Measurements from ENCODE around the gene ARHGEF28. TPM values are rescaled to one million over a fixed set of nuclear protein-coding genes. Genes with fewer than 3 reads are reported as not detected.

The ARHGEF28 gene
- total RNA-seq, 1 donor from 2014 or later, result 9.3 TPM

DNA sequence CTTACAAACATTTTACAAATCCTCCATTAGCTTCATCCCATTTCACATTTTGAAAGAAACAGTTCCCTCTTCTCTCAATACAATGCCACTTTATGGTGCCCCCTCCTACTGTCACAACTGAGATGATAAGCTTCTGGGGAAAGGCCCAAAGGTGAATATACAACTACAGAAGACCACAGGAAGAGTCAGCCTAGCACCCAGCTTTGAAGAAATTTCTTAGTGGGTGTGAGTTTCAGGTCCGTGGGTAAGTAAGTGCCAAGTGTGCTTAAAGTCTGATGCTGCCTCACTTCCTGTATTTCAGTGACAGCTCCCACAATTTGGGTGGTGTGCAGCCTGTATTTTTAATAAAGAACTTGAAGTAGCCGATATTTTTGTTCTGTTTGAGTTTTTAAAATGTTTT is 68.1 kb downstream of the ARHGEF28 start:
- Mint-ChIP-seq H3K9me3 (ENCODE audit: low read depth) (no peaks in the 10 kb centered on the region), H3K4me3 (ENCODE audit: unreplicated experiment) (no peak overlapping the region), H3K4me1 (ENCODE audit: low read depth) (peaks cover 50% of the 10 kb centered on the region), H3K27me3 (ENCODE audit: low read depth) (no peaks in the 10 kb centered on the region), H3K27ac (ENCODE audit: unreplicated experiment) (peak overlapping the region; percentile 46), H3K36me3 (ENCODE audit: low read depth) (peaks cover 1% of the 10 kb centered on the region)
- no peak for DNase-seq (ENCODE audit: low spot score)
- TF ChIP-seq, protein P1, sequence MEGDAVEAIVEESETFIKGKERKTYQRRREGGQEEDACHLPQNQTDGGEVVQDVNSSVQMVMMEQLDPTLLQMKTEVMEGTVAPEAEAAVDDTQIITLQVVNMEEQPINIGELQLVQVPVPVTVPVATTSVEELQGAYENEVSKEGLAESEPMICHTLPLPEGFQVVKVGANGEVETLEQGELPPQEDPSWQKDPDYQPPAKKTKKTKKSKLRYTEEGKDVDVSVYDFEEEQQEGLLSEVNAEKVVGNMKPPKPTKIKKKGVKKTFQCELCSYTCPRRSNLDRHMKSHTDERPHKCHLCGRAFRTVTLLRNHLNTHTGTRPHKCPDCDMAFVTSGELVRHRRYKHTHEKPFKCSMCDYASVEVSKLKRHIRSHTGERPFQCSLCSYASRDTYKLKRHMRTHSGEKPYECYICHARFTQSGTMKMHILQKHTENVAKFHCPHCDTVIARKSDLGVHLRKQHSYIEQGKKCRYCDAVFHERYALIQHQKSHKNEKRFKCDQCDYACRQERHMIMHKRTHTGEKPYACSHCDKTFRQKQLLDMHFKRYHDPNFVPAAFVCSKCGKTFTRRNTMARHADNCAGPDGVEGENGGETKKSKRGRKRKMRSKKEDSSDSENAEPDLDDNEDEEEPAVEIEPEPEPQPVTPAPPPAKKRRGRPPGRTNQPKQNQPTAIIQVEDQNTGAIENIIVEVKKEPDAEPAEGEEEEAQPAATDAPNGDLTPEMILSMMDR (IDR thresholded peaks at IDR 0.05), result no peak

DNA sequence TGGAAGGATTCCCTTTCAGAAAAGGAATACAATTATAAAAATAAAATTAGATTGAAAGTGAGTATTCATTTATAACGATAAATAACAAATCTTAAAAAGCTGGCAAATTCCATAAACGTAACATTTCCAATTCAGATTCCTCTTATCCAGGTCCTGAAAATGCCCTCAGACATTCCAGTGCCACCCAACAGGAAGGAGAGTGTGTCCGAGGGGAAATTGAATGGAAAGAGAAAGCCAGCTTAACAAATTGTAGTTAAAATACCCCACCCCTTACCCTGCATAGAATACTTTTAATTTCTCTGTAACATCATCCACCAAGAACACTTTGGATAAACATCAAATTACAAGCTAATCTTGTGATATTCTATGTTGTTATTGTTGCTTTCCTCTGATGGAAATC is 72.0 kb downstream of the ARHGEF28 start:
- peaks cover 35% of the 10 kb centered on the region for H3K4me1 Mint-ChIP-seq (ENCODE audit: low read depth)
- no peak for DNase-seq (ENCODE audit: low spot score)
- H3K27me3 Mint-ChIP-seq (ENCODE audit: low read depth), result no peaks in the 10 kb centered on the region
- no peaks in the 10 kb centered on the region for H3K9me3 Mint-ChIP-seq (ENCODE audit: low read depth)
- no peak overlapping the region for H3K27ac Mint-ChIP-seq (ENCODE audit: unreplicated experiment)
- H3K36me3 Mint-ChIP-seq (ENCODE audit: low read depth), result peaks cover 1% of the 10 kb centered on the region
- H3K4me3 Mint-ChIP-seq (ENCODE audit: unreplicated experiment), result no peak overlapping the region
- TF ChIP-seq, protein P1 (IDR thresholded peaks at IDR 0.05), result no peak

DNA sequence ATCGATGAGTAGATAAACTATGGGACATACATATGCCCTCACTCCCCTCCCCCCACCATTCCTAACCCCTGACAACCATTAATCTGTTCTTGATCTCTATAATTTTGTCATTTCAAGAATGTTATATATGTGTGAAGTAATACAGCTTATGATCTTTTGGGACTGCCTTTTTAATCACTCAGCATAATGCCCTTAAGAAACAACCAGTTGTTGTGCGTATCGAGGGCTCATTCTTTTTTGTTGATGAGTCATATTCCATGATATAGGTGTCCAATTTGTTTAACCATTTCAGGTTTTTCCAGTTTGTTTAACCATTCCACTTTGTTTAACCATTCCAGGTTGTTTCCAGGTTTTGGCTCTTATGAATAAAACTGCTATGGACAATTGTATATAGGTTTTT is 75.6 kb downstream of the ARHGEF28 start:
- Mint-ChIP-seq H3K27ac (ENCODE audit: unreplicated experiment) (no peak overlapping the region), H3K4me3 (ENCODE audit: unreplicated experiment) (no peak overlapping the region)
- no peak for DNase-seq (ENCODE audit: low spot score)

DNA sequence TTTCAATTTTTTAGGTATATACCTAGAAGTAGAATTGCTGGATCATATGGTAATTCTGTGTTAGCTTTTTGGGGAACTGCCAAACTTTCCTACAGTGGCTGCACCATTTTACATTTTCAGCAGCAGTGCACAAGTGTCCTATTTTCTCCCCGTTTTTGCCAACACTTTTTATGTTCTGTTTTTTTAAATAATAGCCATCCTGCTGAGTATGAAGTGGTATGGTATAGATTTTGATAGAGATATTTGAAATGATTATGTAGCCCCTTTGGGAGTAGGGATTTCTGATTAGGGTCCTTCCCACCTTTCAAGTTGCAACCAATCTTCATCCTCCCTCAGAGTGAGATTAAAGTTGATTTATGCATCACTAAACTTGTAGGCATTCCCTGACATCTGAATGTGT is 76.5 kb downstream of the ARHGEF28 start:
- peaks cover 27% of the 10 kb centered on the region for H3K4me1 Mint-ChIP-seq (ENCODE audit: low read depth)
- no peak for DNase-seq (ENCODE audit: low spot score)
- H3K4me3 Mint-ChIP-seq (ENCODE audit: unreplicated experiment), result no peak overlapping the region
- TF ChIP-seq, protein P1 (IDR thresholded peaks at IDR 0.05), result no peak
- no peaks in the 10 kb centered on the region for H3K27me3 Mint-ChIP-seq (ENCODE audit: low read depth)
- no peaks in the 10 kb centered on the region for H3K9me3 Mint-ChIP-seq (ENCODE audit: low read depth)
- peaks cover 3% of the 10 kb centered on the region for H3K36me3 Mint-ChIP-seq (ENCODE audit: low read depth)
- no peak overlapping the region for H3K27ac Mint-ChIP-seq (ENCODE audit: unreplicated experiment)

More for the DNA sequence above, 75.6 kb downstream of the ARHGEF28 start:
- Mint-ChIP-seq H3K36me3 (ENCODE audit: low read depth) (peaks cover 3% of the 10 kb centered on the region), H3K9me3 (ENCODE audit: low read depth) (no peaks in the 10 kb centered on the region), H3K4me1 (ENCODE audit: low read depth) (peaks cover 26% of the 10 kb centered on the region), H3K27me3 (ENCODE audit: low read depth) (no peaks in the 10 kb centered on the region)
- TF ChIP-seq, protein P1 (IDR thresholded peaks at IDR 0.05), result no peak

DNA sequence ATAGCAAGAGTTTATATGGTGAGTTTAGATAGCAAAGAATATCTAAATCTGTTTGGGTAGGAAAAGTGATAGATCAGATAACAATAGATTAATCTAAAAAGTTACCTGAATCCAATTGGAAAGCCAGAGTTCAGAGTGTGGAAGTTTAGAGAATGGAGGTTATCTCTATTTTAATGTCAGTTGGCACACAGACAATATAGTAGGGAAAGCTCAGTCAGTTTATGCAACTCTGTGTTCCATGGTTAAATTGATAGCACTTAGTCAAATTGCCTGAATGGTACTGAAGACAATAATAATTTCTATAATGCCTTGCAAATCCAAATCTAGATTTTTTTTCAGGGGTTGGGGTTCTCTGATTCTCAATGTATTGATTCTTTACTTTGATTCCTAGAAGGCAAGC is 77.0 kb downstream of the ARHGEF28 start:
- Mint-ChIP-seq H3K9me3 (ENCODE audit: low read depth) (no peaks in the 10 kb centered on the region), H3K27ac (ENCODE audit: unreplicated experiment) (no peak overlapping the region), H3K36me3 (ENCODE audit: low read depth) (peaks cover 3% of the 10 kb centered on the region), H3K4me3 (ENCODE audit: unreplicated experiment) (no peak overlapping the region), H3K27me3 (ENCODE audit: low read depth) (no peaks in the 10 kb centered on the region), H3K4me1 (ENCODE audit: low read depth) (peaks cover 31% of the 10 kb centered on the region)
- no peak for DNase-seq (ENCODE audit: low spot score)
- TF ChIP-seq, protein P1 (IDR thresholded peaks at IDR 0.05), result no peak

Data from chondrocyte (in vitro differentiated cells).